Measurements from ENCODE around the gene ANKS6.

ANKS6 gene

DNA sequence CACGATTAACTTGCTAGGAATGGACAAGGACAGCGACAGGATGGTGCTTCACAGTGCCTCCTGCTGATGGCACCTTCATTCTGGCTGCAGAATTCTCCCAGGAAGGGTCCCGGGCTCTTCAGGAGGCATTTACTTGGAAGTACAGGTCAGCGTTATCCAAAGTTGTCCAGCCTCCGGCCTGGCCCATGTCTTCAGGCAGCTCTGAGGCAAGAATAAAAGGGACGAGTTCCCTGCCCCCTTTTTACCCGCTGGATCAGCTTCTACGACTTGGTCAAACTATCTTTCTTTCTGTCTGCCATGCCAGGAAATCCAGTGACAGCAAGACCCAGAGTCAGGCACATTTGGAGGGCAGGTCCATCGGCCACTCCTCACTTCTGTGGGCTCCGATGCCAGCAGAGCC, 64.3 kb downstream of the ANKS6 start:
- DNase-seq = no peak

- no peak for DNase-seq
Observed at GRCh38 chr9:98730871-98731270, 65.5 kb downstream of the ANKS6 start.

- no peak for DNase-seq
Observed at GRCh38 chr9:98728500-98728899, 67.9 kb downstream of the ANKS6 start.

DNA sequence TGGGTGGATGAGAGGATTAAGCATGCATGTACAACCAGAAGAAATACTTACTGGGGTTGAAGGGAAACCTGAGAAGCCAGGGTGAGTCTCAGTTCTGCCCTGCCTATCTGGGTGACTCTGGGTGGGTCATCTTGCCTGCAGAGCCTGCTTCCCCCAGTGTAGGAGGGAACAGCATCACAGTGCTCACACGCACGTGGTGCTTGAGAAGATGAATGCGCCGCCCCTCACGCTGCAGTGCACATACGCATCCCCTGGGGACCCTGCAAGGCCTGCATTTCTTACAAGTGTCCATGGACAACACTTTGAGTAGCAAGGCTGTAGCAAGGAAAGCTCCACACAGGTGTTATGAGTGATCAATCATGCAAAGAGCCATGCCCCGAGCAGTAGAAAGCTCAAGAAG, 68.9 kb downstream of the ANKS6 start:
- DNase-seq = no peak

DNA sequence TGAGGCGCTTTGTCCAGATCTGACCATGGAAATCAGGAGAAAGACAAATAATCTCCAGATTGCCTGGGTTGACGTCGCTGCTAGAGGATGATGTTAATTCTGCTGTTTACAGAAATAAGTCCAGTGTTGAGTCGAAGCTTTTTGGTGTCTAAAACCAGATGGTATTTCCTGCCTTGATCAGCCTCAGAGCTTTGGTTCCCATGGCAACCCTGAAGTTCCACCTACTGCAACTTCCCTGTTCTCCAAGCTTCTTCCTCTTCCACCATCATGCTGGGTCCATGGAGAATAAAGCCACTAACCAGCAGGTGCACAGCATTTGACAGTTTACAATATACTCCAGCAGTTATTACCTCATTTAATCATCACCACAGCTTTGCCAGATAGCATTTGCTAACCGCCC, 69.6 kb downstream of the ANKS6 start:
- DNase-seq = peak; percentile 82 to 96 (median 90)

- DNase-seq = no peak
Observed at GRCh38 chr9:98724810-98725530, 71.4 kb downstream of the ANKS6 start.

DNA sequence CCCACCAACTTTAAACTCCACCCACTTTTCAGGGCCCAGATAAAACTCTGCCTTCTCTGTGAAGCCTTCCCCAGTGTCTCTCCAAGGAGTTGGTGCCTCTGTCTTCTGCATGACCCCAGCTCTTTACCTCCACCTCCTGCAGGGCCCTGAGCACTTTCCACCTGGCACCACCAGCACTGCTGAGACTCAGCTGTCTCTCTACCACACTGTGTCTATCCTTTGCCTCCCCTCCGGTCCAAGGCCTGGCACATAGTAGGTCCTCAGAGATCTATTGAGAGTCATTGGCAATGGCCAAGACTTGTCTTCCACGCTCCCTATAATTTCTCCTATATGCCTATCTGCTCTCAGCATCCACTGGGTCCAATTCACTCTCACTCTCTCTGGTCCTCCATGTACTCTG, 74.7 kb downstream of the ANKS6 start:
- DNase-seq = no peak

DNA sequence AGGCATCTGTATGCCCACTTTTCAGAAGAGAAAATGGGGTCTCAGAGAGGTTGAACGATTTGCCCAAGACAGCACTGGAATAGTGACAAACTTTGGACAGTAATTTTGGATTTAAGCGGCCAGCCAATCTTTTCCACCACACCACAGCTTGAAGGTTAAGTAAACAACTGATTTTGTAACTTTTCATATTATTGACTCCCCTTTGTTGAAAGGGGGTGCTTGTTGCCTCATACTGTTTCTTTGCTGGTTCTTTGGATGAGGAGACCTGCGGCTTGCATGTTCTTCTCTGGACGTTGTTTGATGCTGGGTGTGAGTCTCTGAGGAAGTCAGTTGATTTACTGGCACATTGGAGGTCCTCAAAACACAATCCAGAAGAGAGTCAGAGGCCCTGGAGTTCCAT, 76.0 kb downstream of the ANKS6 start:
- DNase-seq = no peak

DNA sequence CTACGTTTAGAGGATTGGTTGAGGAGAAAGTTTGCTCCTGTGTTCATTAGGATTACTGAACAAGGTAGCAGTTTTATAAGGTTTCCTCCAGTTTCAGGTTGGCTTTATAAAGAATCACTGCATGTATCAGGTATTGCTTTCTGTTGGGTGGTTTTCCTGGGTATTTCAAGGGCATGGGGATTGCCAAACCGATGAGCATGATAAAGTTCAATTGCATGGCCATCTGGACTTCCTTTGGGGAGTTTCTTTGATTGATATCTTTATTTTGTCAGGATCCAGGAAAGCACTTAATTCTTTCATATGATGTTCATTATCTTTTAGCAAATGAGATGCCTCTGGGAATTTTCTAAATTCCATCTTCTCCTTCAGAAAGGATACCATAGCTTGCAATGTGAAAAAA, 77.3 kb downstream of the ANKS6 start:
- no peak for DNase-seq

- no peak for DNase-seq
Observed at GRCh38 chr9:98714833-98715232, 81.5 kb downstream of the ANKS6 start.

GRCh38 chr9:98712987-98713386, 83.4 kb downstream of the ANKS6 start:
- DNase-seq = no peak

GRCh38 chr9:98709968-98710965, 86.1 kb downstream of the ANKS6 start:
- peak; percentile 35 to 64 (median 46) for DNase-seq

DNA sequence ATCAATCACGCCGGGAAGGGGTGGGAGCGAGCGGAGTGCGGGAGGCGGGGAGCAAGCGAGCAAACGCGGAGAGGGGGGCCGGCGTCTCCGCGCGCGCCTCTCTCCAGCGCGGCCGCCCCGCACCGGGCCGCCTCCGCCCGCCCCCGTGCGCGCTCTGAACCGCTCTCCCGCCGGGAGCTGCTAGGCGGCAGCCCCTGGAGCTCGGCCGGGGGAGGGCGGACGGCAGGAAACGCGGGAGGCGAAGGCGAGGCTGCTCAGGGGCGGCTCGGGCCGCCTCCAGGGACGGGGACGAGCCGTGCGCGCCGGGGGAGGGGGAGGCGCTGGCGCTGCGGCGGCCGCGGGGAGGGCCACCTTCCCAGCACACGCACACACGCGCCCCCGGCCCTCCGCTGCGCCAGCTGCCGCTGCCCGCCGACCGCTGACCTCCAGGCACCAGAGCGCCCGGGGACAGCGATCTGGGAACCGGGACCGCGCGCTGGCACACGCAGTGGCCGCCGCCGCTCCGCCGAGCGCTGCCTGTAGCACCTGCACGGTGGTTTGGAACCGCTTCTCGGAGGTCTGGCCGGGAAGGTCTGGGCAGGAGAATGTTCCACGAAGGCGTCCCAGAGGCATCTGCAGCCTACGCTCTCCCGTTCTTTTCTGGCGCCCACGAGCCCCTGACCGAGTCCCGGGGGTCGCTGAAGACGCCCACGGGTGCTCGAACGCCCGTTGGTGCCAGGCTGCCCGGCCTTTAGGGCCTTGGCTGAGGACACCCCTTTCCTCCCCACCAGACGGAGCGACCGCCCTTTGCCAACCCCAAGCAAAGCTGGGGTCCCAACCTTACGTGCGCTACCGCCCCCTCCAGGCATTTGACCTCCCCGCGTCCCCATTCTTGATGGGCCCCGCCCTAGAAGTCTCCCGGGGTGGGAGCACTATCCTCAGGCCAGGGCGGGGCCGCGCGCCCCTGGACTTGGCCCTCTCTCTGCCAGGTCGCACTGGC, 87.1 kb downstream of the ANKS6 start, which contains the start of gene GABBR2:
Gene GABBR2 (minus strand): TSS at position 3 of the 979 bp plus-strand sequence. CDS start 198 bp downstream, outside the sequence.
- DNase-seq = peak in 1 of 4 experiments; percentile 13

GRCh38 chr9:98708103-98708932, 88.0 kb downstream of the ANKS6 start:
- DNase-seq = peak in 1 of 4 experiments; percentile 11

GRCh38 chr9:98707166-98708102, 88.9 kb downstream of the ANKS6 start:
- DNase-seq = peak; percentile 28 to 61 (median 44)

DNA sequence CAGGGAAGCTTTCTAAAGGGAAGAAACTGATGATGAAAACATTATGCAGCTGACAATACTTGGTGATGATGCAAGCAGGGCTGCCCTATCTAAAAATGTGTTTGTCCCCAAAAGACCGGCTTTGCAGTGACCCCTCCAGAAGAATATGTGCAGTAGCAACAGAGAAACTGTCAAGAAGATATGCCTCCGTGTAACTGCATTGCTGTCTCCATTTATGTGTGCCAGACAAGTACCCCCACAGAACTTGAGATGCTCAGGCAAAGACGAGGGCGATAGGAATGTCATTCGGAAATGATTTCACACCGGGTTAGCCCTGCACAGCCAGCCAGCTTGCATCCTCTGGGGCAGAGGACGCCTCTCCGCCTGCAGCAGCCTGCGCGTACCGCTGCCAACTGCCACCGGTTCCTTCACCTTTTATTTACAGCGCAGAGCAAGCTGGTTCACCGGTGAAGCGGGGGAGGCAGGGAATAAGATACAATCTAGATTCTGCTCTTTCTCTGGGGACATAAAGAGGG, 89.6 kb downstream of the ANKS6 start:
- peak in 2 of 4 experiments; percentile 12 to 17 for DNase-seq

GRCh38 chr9:98702835-98703380, 93.4 kb downstream of the ANKS6 start:
- no peak for DNase-seq

DNA sequence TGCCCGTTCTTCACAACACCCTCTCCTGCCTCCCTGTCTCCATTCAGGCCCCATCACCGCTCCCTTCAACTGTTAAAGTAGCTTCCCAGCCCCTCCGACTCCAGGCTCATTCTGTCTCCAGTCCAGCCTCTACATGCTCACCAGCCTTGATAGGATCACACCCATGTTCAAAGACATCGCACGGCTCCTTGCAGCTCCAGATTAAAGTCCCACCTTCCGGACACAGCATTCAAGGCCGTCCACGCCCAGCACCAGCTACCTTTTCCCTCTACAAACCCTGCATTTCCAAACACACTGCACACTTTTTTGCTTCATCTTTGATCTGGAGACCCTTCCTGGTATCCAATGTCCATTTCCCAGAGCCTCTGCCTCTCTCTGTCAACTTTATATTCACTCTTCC, 94.0 kb downstream of the ANKS6 start:
- no peak for DNase-seq

- DNase-seq = no peak
Observed at GRCh38 chr9:98701576-98701975, 94.8 kb downstream of the ANKS6 start.

DNA sequence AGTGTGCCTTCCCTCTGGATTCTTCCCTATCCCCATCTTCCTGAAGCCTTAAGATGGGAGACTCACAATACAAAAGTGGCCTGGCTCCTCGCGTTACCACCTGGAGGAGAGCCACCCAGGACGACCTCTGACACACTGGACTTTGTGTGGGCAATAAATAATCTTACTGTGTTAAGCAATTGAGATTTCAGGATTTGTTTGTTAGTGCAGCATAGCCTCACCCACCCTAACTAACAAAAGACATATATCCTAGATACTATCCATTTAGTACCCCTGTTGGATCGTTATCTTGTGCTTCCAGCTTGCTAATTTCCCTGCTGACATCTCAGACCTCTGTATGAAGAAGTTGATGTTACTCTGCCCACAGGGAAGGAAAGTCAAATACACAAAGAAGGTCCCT, 95.6 kb downstream of the ANKS6 start:
- DNase-seq = no peak
